ENCODE data around the gene PEX26.
"Not testable (repeated sequence)": the region's sequence is repeated elsewhere in the genome, so short reads cannot be mapped to it uniquely, and the experiment has no call there.

The PEX26 gene

GRCh38 chr22:18071968-18072310 is 5.9 kb upstream of the PEX26 start:
- DNase-seq, result no peak

GRCh38 chr22:18073467-18073866 is 4.3 kb upstream of the PEX26 start:
- no peak for DNase-seq

- not testable (repeated sequence) for DNase-seq
These were observed 3.9 kb upstream of the PEX26 start for GRCh38 chr22:18073927-18074326.

- DNase-seq, result no peak
These were observed 2.6 kb upstream of the PEX26 start for GRCh38 chr22:18075101-18075719.

- no peak for DNase-seq
These were observed 1.9 kb upstream of the PEX26 start for GRCh38 chr22:18075720-18076497.

GRCh38 chr22:18077087-18077638 is 627 bp upstream of the PEX26 start:
- no peak for DNase-seq

GRCh38 chr22:18078329-18079041 is 695 bp downstream of the PEX26 start:
- peak; percentile 38 for DNase-seq

- DNase-seq, result no peak
These were observed 2.0 kb downstream of the PEX26 start for GRCh38 chr22:18079706-18080233.

- no peak for DNase-seq
These were observed 3.6 kb downstream of the PEX26 start for GRCh38 chr22:18081416-18081815.

- DNase-seq, result no peak
These were observed 4.7 kb downstream of the PEX26 start for GRCh38 chr22:18082467-18082866.

GRCh38 chr22:18083406-18083805 is 5.6 kb downstream of the PEX26 start:
- DNase-seq, result no peak

GRCh38 chr22:18085188-18085587 is 7.4 kb downstream of the PEX26 start:
- DNase-seq, result no peak

GRCh38 chr22:18087350-18087855 is 9.6 kb downstream of the PEX26 start:
- DNase-seq, result no peak

GRCh38 chr22:18088825-18089568 is 11.2 kb downstream of the PEX26 start:
- DNase-seq, result no peak

GRCh38 chr22:18090286-18090685 is 12.5 kb downstream of the PEX26 start:
- no peak for DNase-seq

- DNase-seq, result no peak
These were observed 13.7 kb downstream of the PEX26 start for GRCh38 chr22:18091478-18091877.

GRCh38 chr22:18091916-18092526 is 14.2 kb downstream of the PEX26 start:
- DNase-seq, result no peak

- no peak for DNase-seq
These were observed 15.9 kb downstream of the PEX26 start for GRCh38 chr22:18093661-18094060.

- DNase-seq, result no peak
These were observed 17.5 kb downstream of the PEX26 start for GRCh38 chr22:18095101-18095805.

- no peak for DNase-seq
These were observed 19.0 kb downstream of the PEX26 start for GRCh38 chr22:18096823-18097222.

- no peak for DNase-seq
These were observed 23.0 kb downstream of the PEX26 start for GRCh38 chr22:18100781-18101180.
